NCI-H82 treated with DMSO at 0.1 percent for 48 hours (cell line): ENCODE data around the gene TSHZ2.

Experiments used
- DNase-seq: peaks from one replicate; lab custom pipeline; 2025; ENCODE audit not compliant: unreplicated experiment; lab: John Stamatoyannopoulos, UW

Gene TSHZ2

DNA sequence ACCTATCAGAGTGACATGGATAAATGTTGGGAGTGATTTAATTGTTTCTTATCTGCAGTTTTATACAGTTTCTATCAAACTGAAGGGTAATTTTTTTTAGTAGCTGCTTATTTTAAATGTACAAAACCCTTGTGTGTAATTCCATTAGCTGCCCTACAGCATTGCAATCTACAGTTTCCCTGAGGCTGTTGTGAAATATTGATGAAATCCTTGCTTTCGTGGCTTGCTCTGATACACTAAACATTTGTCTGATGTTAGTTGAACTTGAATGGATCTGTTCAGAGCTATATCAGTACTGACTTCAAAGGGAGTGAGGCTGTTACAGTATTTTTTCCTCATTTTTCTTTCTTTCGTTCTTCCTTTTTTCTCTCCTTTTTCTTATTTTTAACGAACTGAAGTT lies 255.4 kb downstream of the TSHZ2 start:
- no peak for DNase-seq

DNA sequence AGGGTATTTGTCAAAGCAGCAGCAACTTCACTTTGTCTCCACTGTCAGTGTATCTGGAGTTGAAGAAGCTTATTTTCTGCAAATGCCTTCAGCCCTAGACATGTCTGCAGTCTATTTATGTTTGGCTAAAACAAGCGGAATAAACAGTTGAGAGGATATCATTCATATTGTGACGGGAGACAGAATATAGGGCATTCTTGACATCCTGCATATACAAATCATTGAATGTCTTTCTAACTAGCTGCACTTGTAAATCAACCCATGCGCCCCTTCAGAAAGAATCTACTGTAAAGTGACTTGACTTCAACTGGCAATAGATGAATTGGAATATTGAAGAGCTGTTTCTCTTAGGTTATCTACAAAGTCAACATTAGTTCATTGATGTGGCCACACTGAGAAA lies 258.9 kb downstream of the TSHZ2 start:
- DNase-seq = no peak

- no peak for DNase-seq
Measured at GRCh38 chr20:53237461-53237860, 265.3 kb downstream of the TSHZ2 start.

- no peak for DNase-seq
Measured at GRCh38 chr20:53238121-53238660, 266.0 kb downstream of the TSHZ2 start.

DNA sequence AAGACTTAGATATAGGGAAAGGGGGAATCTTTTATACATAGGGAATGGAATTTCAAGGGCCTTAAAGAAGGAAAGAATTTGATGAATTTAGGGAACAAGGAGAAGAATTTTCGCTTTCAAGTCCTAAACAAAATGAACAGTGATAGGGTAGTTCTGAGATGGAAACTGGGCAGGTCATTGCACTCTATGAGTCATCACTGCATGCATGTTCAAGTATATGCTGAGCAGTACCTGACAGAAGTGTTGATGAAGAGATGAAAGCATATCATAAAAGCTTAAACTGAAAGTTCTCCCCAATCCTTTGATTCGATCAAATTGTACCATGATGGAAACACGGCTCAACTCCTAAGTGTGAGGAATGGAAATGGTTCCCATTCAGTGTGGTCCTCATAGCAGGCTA lies 271.0 kb downstream of the TSHZ2 start:
- DNase-seq = no peak

DNA sequence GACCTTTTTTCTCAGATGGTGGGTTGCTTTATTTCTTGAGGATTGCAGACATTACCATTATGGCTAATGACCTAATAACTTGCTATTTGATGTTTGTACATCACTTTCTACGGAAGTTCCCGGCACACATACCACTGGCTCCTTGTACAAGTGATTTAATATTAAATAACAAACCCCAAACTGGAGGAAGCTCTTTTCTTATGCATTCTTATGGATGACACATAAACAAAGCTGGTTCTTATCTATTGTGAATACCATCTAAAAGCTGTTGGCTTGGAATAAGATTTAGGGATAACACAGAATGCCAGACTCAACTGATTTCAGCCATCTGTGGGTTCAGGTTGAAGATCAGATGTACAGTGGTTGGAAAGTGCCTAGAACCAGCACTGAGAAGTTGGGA lies 272.6 kb downstream of the TSHZ2 start:
- DNase-seq = no peak

DNA sequence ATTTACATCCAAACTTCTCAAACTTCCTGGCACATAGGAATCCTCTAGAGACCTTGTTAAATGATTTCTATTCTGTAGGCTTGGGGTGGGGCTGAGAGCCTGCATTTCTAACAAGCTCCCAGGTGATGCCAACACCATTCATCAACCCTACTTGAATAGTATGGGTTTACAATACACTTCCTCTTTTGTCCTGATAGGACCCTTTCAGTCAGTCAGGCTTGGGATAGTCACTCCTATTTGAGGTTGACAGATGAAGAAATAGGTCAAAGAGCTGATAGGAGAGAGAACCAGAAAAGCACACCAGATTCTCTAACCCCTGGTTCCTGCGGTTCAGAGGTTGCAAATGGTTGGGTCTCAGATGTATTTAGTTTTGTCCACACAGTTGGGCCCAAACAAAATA lies 273.4 kb downstream of the TSHZ2 start:
- no peak for DNase-seq

DNA sequence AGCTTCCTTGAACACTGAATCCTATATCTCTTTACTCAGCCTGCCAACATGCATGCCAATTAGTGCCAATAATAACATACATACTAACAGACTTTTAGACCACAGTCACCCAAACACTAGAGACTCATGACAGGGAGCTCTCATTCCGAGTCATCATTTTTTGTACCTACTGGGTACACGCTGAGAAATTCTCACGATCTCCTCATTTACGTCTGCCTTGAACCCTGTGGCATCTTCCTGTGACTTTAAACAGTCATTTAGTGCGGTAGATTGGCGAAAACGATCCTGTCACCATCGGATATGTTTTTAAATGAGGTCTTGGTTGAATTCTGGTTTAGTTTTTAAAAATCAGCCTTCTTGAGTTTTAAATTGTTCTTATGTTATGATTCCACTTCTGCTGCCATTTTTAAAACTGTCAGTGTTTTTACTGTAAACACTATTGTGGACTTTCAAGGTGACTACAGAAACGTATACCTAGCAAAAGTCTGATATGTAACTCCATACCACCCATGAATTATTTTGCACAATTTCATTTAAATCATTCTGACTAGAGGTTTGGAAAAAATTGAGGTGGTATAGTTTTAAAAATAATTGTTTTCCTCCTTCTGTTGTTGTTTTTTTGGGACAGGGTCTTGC lies 275.4 kb downstream of the TSHZ2 start:
- DNase-seq = no peak

DNA sequence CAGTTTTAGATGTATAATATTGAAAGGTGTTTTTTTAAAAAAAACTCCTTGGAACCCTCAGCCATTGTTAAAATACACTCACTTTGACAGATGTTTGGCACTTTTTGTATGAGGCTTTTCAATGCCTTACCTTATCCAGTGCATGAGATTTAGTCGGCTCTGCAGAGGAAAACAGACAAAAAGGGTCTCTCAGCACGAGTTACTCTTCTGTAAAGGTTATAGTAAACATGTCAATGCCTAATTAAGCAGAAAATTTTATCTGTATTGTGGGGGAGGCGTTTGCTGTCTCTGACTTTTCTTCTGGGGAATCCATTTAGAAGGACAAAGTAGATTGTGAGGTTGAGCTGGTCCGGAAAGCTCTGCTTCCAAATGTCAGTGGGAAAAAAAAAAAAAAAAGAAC lies 278.3 kb downstream of the TSHZ2 start:
- no peak for DNase-seq

- no peak for DNase-seq
Measured at GRCh38 chr20:53252002-53252401, 279.8 kb downstream of the TSHZ2 start.

- DNase-seq = no peak
Measured at GRCh38 chr20:53253668-53254067, 281.5 kb downstream of the TSHZ2 start.

- DNase-seq = no peak
Measured at GRCh38 chr20:53255102-53255710, 283.0 kb downstream of the TSHZ2 start.

DNA sequence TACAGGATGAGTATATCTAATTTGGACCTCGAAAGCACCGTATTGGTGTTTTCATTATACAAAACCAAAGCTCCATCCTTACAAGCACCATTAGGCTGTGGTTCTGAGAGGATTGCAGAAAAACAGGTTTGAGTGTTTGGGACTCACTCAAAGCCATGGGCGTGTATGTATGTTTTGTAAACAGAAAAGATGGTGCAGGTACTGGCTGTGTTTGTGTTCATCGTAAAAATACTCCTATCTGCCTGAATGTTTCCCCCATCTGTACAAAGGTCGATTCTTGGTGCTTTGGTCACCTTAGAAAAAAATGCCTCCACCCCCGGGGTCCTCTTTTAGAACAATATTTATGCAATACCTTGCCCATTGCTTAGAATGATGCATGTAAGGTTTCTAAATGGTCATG lies 286.6 kb downstream of the TSHZ2 start:
- no peak for DNase-seq

GRCh38 chr20:53260168-53260567 lies 288.0 kb downstream of the TSHZ2 start:
- DNase-seq = no peak

GRCh38 chr20:53260591-53260990 lies 288.4 kb downstream of the TSHZ2 start:
- DNase-seq = no peak

GRCh38 chr20:53262365-53262764 lies 290.2 kb downstream of the TSHZ2 start:
- no peak for DNase-seq

DNA sequence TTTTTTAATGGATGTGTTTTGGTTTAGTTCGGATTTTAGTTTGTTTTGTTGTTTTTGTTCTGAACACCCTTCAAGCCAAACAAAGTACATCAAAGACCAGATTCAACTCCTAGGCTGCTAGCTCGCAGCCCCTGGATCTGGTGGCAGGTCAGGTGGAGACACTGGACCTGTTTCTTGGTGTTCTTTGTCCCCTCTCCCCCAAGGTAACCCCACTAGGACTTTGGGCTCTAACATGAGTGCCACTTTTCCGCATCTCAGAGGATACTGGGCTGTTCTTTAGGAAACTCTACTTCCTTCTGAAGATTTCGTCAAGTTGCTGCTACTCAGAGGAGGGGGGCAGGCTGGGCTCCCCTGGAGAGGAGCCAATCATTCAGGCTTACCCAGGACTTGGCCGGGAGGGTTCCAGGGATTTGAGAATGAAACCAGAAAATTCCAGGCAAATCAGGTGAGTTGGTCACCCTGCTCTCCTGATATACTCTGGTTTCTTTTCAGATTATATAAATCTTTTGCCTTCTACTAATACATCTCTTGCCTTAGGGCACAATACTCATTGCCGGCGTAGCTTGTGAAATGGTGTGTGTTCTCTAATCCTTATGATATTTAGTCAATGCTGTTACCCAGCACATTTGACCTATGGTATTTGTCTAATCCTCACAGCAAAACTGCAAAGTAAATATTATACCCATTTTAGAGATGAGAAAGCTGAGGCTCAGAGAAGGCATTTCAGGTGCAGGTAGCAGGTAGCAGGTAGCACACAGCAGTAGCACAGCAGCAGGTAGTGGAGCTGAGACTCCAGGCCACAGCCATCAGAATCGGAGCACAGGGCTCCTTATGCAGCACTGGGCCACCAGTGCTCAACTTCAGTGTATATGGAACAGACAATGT lies 291.6 kb downstream of the TSHZ2 start:
- no peak for DNase-seq

GRCh38 chr20:53264604-53265003 lies 292.4 kb downstream of the TSHZ2 start:
- DNase-seq = no peak

GRCh38 chr20:53265304-53265875 lies 293.2 kb downstream of the TSHZ2 start:
- no peak for DNase-seq

DNA sequence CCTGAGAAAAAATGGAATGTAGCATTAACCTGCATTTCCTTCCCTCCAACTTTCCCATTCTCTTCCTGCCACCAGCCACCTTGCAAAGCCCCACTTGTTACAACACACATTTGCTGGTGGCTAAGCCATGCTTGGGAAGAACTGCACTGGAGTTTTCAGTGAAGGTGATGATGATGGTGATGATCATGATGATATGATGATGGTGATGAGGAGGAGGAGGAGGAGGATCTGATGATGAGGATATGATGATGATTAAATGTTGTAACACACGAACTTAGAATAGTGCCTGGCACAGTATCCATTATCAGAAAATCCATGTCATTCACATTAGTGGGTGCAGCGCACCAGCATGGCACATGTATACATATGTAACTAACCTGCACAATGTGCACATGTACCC lies 297.2 kb downstream of the TSHZ2 start:
- DNase-seq = no peak

DNA sequence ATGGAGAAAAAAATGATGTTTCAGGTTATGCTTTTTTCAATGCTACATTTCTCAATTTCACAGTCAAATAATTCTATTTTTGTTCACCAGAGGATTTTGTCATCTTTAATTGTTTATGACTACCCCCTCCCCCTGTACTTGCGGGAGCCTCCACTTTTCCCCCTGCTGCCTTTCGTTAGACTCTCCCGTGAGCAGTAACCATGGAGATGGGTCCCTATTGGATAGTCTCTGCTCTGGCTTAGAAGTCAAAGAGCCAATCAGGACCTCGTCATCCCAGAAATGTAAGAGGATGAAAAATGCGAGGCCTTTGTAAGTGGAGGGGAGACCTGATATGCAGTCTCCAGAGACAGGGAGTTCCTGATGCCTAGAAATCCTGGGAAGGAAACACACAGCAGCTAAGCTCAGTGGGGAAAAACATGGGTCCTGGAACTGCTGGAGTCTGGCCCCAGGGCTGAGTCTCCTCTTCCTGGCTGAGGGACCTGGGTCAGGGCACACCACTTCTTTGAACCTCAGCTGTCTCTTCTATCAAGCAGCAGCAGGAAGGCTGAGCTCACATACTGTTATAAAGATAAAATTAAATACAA lies 298.7 kb downstream of the TSHZ2 start:
- no peak for DNase-seq
